ENCODE data around the gene GKN1.

Gene GKN1

DNA sequence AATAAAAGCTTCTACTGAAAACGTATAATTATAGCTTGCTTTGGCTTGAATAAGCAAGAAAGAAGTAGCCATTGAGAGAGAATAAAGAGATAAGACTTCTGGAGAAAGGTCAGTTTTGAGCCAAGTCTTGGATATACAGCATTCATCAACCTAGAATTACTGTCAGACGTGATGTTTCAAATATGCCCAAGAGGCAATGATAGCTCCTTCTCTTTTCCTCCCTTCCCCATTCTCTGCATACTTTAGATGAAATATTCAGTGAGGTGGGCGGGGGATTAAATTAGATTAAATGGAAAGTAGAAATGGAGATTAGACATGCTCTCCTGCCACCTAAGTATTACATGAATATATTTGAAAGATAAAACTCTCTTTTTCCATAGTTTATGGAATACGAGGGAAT lies 47.3 kb downstream of the GKN1 start:
- no peak for DNase-seq (ENCODE audit: low read depth)
- no peak overlapping the region for H3K4me3 ChIP-seq (ENCODE audit: low read length)

DNA sequence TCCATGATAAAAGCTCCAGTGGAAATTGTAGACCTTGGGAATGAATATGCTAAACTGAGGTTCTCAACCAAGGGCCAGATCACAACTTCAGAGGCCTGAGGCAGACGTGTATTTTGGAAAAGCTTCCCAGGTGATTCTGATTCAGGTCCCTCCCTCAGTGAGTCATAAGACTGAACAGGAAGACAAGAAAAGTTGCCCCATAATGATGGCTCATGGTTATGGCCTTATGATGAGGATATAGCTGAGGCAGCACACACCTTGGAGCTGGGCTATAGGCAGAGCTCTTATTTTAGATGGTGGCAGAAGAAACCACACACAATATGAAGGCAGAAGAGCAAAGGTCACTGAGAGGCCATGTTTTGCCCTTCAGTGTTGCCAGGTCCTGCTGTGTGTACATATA lies 48.1 kb downstream of the GKN1 start:
- peaks cover 24% of the 10 kb centered on the region for H3K4me1 ChIP-seq (ENCODE audit: control insufficient read depth, insufficient read depth, low read length)
- no peaks in the 10 kb centered on the region for H3K36me3 ChIP-seq (ENCODE audit: control insufficient read depth, insufficient read depth, low read length, severe bottlenecking)
- H3K9me3 ChIP-seq (ENCODE audit: control insufficient read depth, low read length), result no peaks in the 10 kb centered on the region
- no peak for DNase-seq (ENCODE audit: low read depth)
- H3K27me3 ChIP-seq (replicated peaks; ENCODE audit: control insufficient read depth, insufficient read depth, low read length), result no peaks in the 10 kb centered on the region
- H3K4me3 ChIP-seq (ENCODE audit: low read length), result no peak overlapping the region
- no peak overlapping the region for H3K9ac ChIP-seq (ENCODE audit: low read length)

More for the DNA sequence above, 47.3 kb downstream of the GKN1 start:
- Histone ChIP-seq H3K36me3 (ENCODE audit: control insufficient read depth, insufficient read depth, low read length, severe bottlenecking) (no peaks in the 10 kb centered on the region), H3K9me3 (ENCODE audit: control insufficient read depth, low read length) (no peaks in the 10 kb centered on the region), H3K4me1 (ENCODE audit: control insufficient read depth, insufficient read depth, low read length) (peaks cover 32% of the 10 kb centered on the region), H3K9ac (ENCODE audit: low read length) (no peak overlapping the region), H3K27me3 (replicated peaks; ENCODE audit: control insufficient read depth, insufficient read depth, low read length) (no peaks in the 10 kb centered on the region)

DNA sequence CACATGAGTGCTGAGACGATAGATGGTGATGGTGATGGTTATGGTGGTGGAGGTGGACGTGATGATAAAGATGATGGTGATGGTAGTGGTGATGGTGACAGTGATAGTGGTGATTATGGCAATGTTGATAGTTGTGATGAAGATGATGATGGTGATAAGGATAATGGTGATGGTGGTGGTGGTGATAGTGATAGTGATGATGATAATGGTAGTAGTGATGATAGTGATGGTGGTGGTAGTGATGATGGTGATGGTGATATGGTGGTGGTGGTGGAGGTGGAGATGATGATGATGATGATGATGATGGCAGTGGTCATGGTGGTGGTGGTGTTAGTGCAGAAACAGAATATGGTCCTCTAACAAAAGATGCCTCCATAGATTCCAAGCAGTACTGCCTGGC lies 48.8 kb downstream of the GKN1 start:
- H3K27me3 ChIP-seq (replicated peaks; ENCODE audit: control insufficient read depth, insufficient read depth, low read length), result no peaks in the 10 kb centered on the region
- DNase-seq (ENCODE audit: low read depth), result no peak
- H3K4me3 ChIP-seq (ENCODE audit: low read length), result no peak overlapping the region
- H3K36me3 ChIP-seq (ENCODE audit: control insufficient read depth, insufficient read depth, low read length, severe bottlenecking), result no peaks in the 10 kb centered on the region
- no peaks in the 10 kb centered on the region for H3K9me3 ChIP-seq (ENCODE audit: control insufficient read depth, low read length)
- H3K9ac ChIP-seq (ENCODE audit: low read length), result no peak overlapping the region
- peaks cover 23% of the 10 kb centered on the region for H3K4me1 ChIP-seq (ENCODE audit: control insufficient read depth, insufficient read depth, low read length)

DNA sequence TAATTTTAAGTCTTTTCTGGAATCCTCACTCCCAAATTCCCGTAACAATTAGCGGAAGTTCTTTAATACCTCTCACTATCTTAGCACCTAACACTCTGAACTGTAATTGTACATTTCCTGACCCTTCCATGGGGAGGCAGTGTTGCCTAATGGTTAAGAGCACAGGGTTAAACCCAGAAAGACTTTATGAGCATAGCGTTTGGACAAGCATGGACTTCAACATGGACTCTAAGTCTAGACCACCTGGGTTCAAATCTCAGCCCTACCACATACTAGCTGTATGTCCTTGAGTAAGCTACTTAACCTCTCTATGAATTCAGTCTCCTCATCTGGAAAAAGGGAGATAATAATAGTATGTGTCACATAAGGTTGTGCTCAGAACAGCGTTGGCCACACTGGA lies 51.6 kb downstream of the GKN1 start:
- no peaks in the 10 kb centered on the region for H3K36me3 ChIP-seq (ENCODE audit: control insufficient read depth, insufficient read depth, low read length, severe bottlenecking)
- H3K9ac ChIP-seq (ENCODE audit: low read length), result no peak overlapping the region
- peaks cover 10% of the 10 kb centered on the region for H3K4me1 ChIP-seq (ENCODE audit: control insufficient read depth, insufficient read depth, low read length)
- no peaks in the 10 kb centered on the region for H3K27me3 ChIP-seq (replicated peaks; ENCODE audit: control insufficient read depth, insufficient read depth, low read length)
- peak; percentile 25 for DNase-seq (ENCODE audit: low read depth)
- no peaks in the 10 kb centered on the region for H3K9me3 ChIP-seq (ENCODE audit: control insufficient read depth, low read length)
- no peak overlapping the region for H3K4me3 ChIP-seq (ENCODE audit: low read length)

DNA sequence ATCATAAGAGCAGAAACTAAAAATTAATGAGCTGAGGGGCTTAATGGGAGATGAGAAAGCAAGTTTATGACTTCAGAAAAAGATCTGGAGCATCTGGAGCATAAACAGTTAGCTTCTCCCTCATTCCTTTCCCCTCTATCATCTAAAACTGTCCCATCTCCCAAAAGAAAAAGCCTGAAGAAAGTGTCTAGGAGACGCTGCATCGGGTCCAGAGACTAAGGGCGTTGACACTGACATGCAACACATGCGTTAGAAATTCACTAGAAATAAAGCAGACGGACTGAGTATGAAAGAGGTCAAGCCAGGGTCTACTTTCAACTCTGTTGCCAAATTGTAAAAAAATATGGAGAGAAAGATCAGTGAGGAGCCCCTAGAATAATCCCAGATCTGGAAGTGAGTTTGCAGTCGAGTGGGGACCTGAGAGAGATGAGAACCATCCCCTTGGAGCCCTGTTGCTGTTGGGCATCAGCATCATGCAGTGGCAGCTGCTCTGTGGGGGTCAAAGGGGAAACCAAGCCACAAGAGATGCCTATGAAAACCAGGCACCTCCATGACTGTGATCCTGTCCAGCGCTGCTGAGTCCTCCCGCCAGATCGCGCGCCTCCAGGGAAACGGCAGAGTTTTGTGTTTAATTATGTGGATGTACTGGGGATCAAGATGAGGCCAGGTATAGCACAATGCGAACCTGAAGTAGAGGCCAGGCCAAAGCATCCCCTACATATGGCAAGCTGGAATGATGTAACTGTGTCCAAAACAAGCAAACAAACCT lies 52.4 kb downstream of the GKN1 start:
- Histone ChIP-seq H3K4me3 (ENCODE audit: low read length) (no peak overlapping the region), H3K4me1 (ENCODE audit: control insufficient read depth, insufficient read depth, low read length) (peaks cover 11% of the 10 kb centered on the region), H3K36me3 (ENCODE audit: control insufficient read depth, insufficient read depth, low read length, severe bottlenecking) (no peaks in the 10 kb centered on the region), H3K9ac (ENCODE audit: low read length) (no peak overlapping the region), H3K9me3 (ENCODE audit: control insufficient read depth, low read length) (no peaks in the 10 kb centered on the region), H3K27me3 (replicated peaks; ENCODE audit: control insufficient read depth, insufficient read depth, low read length) (no peaks in the 10 kb centered on the region)
- DNase-seq (ENCODE audit: low read depth), result no peak
